GM21360 (cell line): ENCODE results near the gene DAP3.
"Not testable (repeated sequence)": the region's sequence is repeated elsewhere in the genome, so short reads cannot be mapped to it uniquely, and the experiment has no call there.

Source experiments
- ATAC-seq: cut with Tn5 transposase; IDR thresholded peaks from one replicate; pipeline ENCODE4 v1.9.1; 2021; ENCODE audit warnings: mild to moderate bottlenecking, moderate library complexity; ENCODE audit not compliant: unreplicated experiment

DAP3 gene

DNA sequence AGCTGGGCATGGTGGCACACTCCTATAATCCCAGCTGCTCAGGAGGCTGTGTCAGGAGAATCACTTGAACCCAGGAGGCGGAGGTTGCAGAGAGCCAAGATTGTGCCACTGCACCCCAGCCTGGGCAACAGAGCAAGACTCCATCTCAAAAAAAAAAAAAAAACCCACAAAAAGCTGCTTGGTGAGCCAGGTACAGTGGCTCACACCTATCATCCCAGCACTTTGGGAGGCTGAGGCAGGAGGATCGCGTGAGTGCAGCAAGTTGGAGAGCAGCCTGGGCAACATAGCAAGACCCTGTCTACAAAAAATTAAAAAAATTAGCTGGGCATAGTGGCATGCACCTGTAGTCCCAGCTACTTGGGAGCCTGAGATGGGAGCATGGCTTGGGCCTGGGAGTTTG, 26.2 kb downstream of the DAP3 start:
- not testable (repeated sequence) for ATAC-seq

GRCh38 chr1:155715777-155716176, 26.9 kb downstream of the DAP3 start:
- no peak for ATAC-seq

- ATAC-seq: peak; percentile 46
Observed at GRCh38 chr1:155717041-155717440, 28.1 kb downstream of the DAP3 start.

GRCh38 chr1:155718524-155719115, 29.7 kb downstream of the DAP3 start:
- not testable (repeated sequence) for ATAC-seq

- ATAC-seq: no peak
Observed at GRCh38 chr1:155719703-155720102, 30.8 kb downstream of the DAP3 start.

DNA sequence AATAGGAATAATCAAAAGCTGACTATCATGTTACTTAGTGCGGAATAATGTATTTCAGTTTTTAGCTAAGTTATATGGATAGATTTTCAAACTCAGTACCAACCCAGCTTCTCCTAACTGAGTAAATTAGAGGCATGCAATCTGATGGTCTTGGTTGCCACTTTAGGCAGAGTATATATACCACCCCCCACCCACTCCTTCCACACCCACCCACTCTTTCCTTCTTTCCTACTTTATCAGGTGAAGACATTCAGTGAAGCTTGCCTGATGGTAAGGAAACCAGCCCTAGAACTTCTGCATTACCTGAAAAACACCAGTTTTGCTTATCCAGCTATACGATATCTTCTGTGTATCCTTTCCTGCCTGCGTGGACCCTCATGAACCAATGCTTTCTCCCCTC, 36.3 kb downstream of the DAP3 start:
- ATAC-seq: no peak

DNA sequence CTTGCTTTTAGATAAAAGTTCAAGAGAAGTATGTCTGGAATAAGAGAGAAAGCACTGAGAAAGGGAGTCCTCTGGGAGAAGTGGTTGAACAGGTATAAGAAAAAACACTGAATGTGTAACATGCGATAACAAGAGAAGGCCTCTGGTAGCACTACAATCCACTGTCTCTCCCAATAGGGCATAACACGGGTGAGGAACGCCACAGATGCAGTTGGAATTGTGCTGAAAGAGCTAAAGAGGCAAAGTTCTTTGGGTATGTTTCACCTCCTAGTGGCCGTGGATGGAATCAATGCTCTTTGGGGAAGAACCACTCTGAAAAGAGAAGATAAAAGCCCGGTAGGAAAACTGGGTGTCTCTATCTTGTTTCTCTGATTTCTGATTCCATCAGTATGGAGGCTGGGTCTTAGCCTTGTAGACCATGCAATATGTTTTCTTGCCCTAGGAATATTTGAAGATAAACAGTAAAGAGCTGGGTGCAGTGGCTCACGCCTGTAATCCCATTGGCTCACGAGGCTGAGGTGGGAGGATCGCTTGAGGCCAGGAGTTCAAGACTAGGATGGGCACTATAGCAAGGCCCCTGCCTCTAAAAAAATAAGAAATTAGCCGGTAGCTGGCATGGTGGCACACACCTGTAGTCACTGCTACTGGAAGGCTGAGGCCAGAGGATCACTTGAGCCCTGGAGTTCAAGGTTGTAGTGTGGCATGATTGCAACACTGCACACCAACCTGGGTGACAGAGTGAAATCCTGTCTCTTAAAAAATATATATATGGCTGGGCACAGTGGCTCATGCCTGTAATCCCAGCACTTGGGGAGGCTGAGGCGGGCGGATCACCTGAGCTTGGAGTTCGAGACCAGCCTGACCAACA, 40.4 kb downstream of the DAP3 start:
- no peak for ATAC-seq

GRCh38 chr1:155740995-155741394, 52.1 kb downstream of the DAP3 start:
- ATAC-seq: no peak

DNA sequence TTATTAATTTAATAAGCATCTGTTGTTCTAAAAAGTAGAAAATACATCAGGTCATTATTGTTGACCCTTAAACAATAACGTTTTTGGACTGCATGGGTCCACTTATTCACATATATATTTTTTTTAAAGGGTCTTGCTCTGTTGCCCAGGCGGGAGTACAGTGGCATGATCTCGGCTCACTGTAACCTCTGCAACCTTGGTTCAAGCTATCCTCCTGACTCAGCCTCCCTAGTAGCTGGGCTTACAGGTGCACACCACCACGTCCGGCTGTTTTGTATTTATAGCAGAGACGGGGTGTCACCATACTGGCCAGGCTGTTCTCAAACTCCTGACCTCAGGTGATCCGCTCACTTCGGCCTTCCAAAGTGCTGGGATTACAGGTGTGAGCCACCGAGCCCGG, 53.0 kb downstream of the DAP3 start:
- ATAC-seq: no peak

DNA sequence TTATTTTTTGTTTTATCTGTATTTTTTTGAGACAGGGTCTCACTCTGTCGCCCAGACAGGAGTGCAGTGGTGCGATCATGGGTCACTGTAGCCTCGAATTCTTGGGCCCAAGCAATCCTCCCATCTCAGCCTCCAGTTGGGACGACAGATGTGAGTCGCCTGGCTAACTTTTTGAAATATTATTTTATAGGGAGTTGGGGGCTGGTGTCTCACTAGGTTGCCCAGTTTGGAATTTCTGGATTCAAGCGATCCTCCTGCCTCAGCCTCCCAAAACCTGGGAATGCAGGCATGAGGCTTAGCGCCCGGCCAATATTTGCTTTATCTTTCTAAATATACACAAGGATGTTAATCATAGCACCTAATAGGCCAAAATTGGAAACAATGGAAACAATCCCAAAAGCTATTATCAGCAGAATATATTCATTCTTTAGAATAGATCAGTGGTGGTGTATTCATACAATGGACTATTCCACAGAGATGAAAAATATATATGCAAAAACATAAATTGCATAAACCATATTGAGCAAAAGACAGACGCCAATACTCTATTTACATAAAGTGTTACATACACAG, 55.9 kb downstream of the DAP3 start:
- no peak for ATAC-seq

DNA sequence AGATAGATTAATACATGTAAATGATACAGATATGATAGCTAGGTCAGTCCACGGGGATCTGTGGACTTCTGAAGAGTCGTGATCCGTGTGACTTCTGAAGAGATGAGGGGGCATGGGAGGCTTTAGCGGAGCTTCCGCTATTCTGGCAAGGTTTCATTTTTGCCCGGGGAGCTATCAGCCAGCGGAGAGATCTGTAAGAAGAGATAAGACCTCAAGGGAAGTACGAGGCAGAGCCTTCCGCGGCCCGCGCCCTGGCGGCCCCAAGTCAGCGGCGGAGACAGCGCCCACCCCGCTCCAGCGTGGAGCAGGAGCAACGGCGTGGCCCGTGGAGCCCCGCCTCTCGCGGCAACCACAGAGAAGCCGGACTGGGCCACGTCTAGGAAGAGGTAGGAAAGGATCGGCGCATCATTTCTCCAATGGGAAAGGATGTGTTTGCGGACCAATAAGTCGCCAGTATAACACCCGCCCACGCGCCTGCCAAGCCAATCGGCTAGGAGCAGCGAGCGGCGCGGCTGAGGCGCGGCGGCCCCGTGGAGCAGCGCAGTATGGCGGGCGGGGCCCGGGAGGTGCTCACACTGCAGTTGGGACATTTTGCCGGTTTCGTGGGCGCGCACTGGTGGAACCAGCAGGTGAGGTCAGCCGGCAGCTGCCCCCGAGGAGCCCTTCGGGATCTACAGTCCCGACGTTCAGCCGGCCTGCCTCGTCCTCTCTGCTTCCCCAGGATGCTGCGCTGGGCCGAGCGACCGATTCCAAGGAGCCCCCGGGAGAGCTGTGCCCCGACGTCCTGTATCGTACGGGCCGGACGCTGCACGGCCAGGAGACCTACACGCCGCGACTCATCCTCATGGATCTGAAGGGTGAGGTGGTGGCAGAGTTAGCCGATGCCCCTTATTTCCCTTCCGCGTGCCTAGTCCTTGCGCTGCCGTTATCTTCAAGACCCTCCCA, 56.7 kb downstream of the DAP3 start:
- ATAC-seq: peak; percentile 88

DNA sequence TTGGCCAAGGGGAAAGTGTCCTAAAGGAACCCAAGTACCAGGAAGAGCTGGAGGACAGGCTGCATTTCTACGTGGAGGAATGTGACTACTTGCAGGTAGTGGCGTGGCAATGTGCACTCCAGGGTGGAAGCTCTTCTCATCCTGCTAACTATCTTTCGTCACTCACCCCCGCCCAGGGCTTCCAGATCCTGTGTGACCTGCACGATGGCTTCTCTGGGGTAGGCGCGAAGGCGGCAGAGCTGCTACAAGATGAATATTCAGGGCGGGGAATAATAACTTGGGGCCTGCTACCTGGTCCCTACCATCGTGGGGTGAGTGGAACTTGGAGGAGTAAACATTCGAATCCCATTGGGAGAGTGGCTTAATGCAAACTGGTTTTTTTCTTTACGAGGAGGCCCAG, 58.7 kb downstream of the DAP3 start:
- not testable (repeated sequence) for ATAC-seq

GRCh38 chr1:155748141-155748540, 59.2 kb downstream of the DAP3 start:
- ATAC-seq: not testable (repeated sequence)

GRCh38 chr1:155759017-155759416, 70.1 kb downstream of the DAP3 start:
- ATAC-seq: not testable (repeated sequence)

GRCh38 chr1:155759966-155760630, 71.2 kb downstream of the DAP3 start:
- no peak for ATAC-seq

GRCh38 chr1:155760751-155761475, 72.0 kb downstream of the DAP3 start:
- ATAC-seq: no peak

- ATAC-seq: no peak
Observed at GRCh38 chr1:155761736-155762405, 73.0 kb downstream of the DAP3 start.

DNA sequence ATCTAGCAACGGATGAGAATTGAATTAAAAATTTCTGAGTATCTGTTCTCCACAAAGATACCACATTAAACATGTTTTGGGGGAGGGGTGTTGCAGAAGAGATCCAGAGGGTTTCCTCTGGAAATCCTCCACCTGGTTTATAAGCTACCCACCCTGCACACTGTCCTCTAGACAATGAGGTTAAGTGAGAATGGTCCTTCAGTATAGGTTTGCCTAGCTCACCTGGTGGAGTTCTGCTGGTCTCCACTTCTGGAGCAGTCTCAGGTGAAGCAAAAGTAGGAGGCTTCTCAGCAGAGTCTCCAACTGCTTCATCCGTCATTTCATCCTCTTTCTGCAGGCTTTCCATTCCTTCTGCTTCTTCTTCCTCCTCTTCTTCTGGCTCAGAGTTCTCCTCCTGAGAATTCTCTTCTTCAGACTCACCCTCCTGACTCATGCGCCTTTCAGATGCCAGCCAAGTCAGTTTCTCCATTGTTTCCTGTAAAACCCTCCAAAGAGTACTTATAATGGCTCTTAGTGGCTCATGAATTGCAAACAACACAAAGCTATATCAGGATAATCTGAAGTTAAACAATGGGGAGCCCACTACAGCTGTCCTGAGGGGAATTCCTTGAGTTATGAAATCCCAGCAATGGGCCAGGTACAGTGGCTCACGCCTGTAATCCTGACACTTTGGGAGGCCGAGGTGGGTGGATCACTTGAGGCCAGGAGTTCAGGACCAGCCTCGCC, 74.4 kb downstream of the DAP3 start:
- not testable (repeated sequence) for ATAC-seq
